GM12875 (cell line): ENCODE data around the gene AK6.

Source experiments
- H3K4me3 ChIP-seq: one replicate; pipeline ENCODE4 v1.5.1; 2011; ENCODE audit warnings: low read depth, low read length, control low read depth
- TF ChIP-seq, protein P1 (sequence below): IDR thresholded peaks from 2 replicates; pipeline ENCODE4 v1.5.1; 2011; ENCODE audit warnings: low read depth, mild to moderate bottlenecking, control low read depth, inconsistent platforms, low read length, moderate library complexity, borderline replicate concordance; ENCODE audit not compliant: insufficient read depth

AK6 gene

DNA sequence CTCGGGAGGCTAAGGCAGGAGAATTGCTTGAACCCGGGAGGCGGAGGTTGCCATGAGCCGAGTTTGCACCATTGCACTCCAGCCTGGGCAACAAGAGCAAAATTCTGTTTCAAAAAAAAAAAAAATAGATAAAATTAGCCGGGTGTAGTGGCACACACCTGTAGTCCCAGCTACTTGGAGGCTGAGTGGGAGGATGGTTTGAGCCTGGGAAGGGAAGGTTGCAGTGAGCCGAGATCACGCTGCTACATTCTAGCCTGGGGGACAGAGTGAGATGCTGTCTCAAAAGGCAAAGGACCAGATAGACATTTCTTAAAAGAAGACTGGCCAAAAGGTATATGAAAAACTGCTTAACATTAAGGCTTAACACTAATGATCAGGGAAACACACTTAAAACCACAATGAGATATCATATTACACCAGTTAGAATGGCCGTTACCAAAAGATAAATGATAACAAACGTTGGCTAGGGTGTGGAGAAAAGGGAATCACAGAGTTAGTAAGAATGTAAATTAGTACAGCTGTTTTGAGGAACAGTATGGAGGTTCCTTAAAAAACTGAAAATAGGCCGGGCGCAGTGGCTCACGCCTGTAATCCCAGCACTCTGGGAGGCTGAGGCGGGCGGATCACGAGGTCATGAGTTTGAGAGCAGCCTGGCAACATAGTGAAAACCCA, 35.5 kb upstream of the AK6 start:
- TF ChIP-seq, protein P1, sequence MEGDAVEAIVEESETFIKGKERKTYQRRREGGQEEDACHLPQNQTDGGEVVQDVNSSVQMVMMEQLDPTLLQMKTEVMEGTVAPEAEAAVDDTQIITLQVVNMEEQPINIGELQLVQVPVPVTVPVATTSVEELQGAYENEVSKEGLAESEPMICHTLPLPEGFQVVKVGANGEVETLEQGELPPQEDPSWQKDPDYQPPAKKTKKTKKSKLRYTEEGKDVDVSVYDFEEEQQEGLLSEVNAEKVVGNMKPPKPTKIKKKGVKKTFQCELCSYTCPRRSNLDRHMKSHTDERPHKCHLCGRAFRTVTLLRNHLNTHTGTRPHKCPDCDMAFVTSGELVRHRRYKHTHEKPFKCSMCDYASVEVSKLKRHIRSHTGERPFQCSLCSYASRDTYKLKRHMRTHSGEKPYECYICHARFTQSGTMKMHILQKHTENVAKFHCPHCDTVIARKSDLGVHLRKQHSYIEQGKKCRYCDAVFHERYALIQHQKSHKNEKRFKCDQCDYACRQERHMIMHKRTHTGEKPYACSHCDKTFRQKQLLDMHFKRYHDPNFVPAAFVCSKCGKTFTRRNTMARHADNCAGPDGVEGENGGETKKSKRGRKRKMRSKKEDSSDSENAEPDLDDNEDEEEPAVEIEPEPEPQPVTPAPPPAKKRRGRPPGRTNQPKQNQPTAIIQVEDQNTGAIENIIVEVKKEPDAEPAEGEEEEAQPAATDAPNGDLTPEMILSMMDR, result no peak
- no peak overlapping the region for H3K4me3 ChIP-seq

DNA sequence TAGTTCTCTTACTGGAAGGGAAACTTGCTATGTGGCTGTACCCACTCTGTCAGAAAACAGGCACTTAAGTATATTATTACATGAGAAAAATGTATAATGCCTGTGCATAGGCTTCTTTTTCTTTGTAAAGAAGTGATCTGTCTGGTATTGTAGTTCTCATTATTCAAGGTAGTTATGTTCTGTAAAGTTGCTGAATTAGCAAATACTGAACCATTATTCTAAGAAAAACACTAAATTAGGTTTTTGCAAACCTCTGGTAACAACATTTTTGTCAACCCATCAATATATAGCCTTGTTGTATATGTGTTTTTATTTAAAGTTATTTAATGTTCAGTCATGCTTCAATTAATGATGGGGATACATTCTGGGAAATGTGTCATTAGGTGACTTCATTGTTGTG, 9.1 kb upstream of the AK6 start:
- TF ChIP-seq, protein P1, result no peak
- no peak overlapping the region for H3K4me3 ChIP-seq

DNA sequence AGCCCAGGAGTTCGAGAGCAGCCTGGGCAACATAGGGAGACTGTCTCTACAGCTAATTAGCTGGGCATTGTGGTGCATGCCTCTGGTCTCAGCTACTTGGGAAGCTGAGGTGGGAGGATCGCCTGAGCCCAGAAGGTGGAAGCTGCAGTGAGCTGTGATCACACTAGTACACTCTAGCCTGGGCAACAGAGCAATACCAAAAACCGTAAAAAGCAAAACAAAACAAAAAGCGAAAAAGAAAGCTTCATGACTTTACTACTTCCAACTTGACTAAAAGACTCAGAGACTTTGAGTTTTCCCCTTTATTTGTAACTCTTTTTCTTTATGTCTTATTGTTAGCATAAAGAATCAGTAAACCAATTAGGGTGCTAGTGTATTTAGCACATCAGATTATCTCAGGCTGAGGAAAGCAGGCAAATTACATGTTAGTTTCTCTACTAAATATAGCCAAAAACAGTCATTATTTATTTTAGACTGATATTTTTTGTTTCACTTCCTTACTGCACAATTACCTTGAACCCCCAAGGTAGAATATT, 5.7 kb upstream of the AK6 start:
- peak overlapping the region; percentile 33 for H3K4me3 ChIP-seq
- TF ChIP-seq, protein P1, result no peak

DNA sequence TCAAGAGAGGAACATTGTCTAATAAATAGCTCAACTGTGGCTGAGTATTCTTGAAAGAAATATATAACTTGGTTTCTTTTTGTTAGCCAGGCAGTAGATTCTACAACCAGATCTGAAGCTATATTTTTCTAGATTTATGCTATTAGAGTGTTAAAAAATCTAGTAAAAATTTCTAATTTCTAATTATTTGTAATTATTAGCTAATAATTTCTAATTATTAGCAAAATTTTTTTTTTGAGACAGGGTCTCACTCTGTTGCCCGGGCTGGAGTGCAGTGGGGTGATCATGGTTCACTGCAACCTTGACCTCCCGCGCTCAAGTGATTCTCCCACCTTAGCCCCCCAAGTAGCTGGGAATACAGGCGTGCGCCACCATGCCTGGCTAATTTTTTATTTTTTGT, 3.1 kb upstream of the AK6 start:
- H3K4me3 ChIP-seq, result no peak overlapping the region
- TF ChIP-seq, protein P1, result no peak

DNA sequence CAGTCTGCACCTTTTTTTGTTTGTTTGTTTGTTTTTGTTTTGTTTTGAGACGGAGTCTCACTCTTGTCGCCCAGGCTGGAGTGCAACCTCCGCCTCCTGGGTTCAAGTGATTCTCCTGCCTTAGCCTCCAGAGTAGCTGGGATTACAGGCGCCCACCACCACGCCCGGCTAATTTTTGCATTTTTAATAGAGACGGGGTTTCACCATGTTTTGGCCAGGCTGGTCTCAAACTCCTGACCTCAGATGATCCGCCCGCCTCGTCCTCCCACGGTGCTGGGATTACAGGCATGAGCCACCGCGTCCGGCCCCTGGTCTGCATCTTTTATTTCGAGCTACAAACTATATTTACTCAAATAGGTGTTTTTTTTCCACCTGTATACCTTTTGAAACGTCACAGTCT, 1.0 kb upstream of the AK6 start:
- peak overlapping the region; percentile 78 for H3K4me3 ChIP-seq

DNA sequence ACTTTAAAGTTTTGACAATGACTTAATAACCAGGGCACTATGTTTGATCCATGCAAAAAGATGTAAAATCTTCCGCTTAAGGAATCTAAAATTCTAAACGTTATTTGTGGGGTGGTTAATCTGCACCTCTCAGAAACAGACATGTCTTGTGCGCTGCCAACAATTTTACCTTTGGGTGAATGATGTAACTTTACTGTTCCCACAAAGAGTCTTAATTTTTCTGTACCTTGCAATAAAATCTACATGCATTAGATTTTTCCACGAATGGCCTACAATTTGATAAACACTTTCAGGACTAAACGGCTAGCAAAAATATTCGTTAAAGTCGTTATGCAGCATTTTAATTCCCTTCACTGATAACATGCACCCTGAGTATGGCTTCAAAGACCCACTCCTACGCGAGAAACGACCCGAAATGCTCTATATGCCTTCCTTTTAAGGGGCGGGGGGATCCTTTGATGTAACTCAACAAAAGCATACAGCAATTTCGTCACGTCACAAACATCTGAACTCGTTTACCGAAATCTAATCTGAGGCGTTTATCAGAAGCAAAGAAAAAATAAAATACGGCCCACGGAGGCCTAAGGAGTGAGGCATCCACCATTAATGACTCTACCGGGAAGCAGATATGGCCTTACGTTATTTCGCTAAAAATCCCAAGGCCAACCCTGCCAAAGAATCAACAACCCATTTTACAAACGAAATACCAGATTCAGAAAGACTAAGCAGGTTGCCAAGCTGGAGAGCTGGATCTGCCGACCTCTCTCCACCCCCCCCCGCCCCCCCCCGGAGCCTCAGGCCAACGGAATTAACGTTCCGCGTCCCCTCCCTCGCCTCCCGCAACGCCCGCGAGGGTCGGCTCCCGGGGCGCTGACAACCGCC, 621 bp downstream of the AK6 start:
- TF ChIP-seq, protein P1, result no peak

DNA sequence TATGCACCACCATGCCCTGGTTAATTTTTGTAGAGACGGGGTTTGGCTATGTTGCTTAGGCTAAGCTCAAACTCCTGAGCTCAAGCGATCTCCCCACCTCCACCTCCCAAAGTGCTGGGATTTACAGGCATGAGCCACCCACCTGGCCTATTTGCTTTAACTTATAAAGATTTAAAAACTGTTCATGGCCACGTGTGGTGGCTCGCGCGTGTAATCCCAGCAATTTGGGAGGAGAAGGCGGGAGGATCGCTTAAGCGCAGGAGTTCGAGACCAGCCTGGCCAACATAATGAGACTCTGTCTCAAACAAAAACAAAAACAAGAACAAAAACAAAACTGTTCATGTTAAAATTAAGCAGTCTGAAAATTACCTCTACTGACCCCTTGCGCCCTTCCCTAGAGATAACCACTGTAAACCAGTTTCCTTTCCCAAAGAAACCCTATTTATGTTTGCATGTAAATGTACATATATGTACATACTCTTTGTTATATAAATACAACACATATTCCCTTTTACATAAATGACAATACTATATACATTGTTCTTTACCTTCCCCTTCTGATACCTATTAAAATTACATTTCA, 1.5 kb downstream of the AK6 start:
- TF ChIP-seq, protein P1, result peak; percentile 27; the same call in 1 of the 2 replicates
- no peak overlapping the region for H3K4me3 ChIP-seq

More for the DNA sequence above, 621 bp downstream of the AK6 start:
- peak overlapping the region; percentile 78 for H3K4me3 ChIP-seq
